Measurements from ENCODE around the gene ATP5PD.
"Not testable (repeated sequence)": the region's sequence is repeated elsewhere in the genome, so short reads cannot be mapped to it uniquely, and the experiment has no call there.

DNA sequence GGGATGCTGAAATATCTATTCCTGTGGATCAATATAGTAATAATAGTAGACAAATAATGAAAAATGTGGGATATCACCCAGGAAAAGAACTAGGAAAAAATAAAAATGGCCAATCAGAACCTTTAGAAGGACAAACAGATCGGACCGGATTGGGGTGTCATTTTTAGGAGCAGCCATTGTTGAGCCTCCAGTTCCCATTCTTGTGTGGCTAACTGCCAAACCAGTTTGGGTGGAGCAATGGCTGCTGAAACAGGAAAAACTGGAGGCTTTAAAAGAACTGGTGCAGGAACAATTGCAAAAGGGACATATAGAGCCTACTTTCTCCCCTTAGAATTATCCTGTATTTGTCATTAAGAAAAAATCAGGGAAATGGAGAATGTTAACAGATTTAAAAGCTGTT, 20.1 kb downstream of the ATP5PD start:
- TF ChIP-seq, protein P1, sequence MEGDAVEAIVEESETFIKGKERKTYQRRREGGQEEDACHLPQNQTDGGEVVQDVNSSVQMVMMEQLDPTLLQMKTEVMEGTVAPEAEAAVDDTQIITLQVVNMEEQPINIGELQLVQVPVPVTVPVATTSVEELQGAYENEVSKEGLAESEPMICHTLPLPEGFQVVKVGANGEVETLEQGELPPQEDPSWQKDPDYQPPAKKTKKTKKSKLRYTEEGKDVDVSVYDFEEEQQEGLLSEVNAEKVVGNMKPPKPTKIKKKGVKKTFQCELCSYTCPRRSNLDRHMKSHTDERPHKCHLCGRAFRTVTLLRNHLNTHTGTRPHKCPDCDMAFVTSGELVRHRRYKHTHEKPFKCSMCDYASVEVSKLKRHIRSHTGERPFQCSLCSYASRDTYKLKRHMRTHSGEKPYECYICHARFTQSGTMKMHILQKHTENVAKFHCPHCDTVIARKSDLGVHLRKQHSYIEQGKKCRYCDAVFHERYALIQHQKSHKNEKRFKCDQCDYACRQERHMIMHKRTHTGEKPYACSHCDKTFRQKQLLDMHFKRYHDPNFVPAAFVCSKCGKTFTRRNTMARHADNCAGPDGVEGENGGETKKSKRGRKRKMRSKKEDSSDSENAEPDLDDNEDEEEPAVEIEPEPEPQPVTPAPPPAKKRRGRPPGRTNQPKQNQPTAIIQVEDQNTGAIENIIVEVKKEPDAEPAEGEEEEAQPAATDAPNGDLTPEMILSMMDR (IDR thresholded peaks at IDR 0.05) = not testable (repeated sequence)
- TF ChIP-seq POLR2A, POLR2AphosphoS5 (IDR thresholded peaks at IDR 0.05): not testable (repeated sequence)

Data from breast epithelium (tissue), 3 donors.